Keratinocyte (primary cell): ENCODE results near the gene WDR77. TPM values are rescaled to one million over a fixed set of nuclear protein-coding genes. Genes with fewer than 3 reads are reported as not detected.

Source experiments
- DNase-seq: peaks from one replicate; pipeline ENCODE4 v3.0.0-alpha.2; 2011; ENCODE audit warnings: low read depth, missing footprints, low spot score
- FAIRE-seq: peaks from 2 replicates; lab custom pipeline; 2011; peaks lifted over from hg19 to GRCh38; lab: Jason Lieb, UNC
- H2AFZ ChIP-seq: 2 replicates; pipeline ENCODE4 v1.6.0; 2012; ENCODE audit warnings: low read length, control low read depth, inconsistent platforms; ENCODE audit not compliant: control insufficient read depth
- H3K27ac ChIP-seq: 2 replicates; pipeline ENCODE4 v1.5.1; 2011; ENCODE audit warnings: low read length; ENCODE audit not compliant: control insufficient read depth, insufficient read depth
- H3K27me3 ChIP-seq: 3 replicates; pipeline ENCODE4 v1.6.0; 2011; ENCODE audit warnings: low read length; ENCODE audit not compliant: control insufficient read depth, insufficient read depth; ENCODE audit errors: extremely low read depth
- H3K36me3 ChIP-seq, 2 experiments: 2 replicates in 1 of 2; 3 replicates in 1 of 2; pipeline ENCODE4 v1.5.1; 2011; ENCODE audit warnings: low read length in 2 of 2, mild to moderate bottlenecking in 1 of 2; ENCODE audit not compliant: control insufficient read depth in 2 of 2, insufficient read depth in 2 of 2; ENCODE audit errors: extremely low read depth in 1 of 2
- H3K4me1 ChIP-seq: 3 replicates; pipeline ENCODE4 v1.5.1; 2011; ENCODE audit warnings: low read length; ENCODE audit not compliant: control insufficient read depth, insufficient read depth; ENCODE audit errors: extremely low read depth
- H3K4me2 ChIP-seq: 3 replicates; pipeline ENCODE4 v1.6.0; 2011; ENCODE audit warnings: low read depth, low read length; ENCODE audit not compliant: control insufficient read depth, insufficient read depth; ENCODE audit errors: extremely low read depth
- H3K4me3 ChIP-seq, 3 experiments: fragments of 200-600 bp in 1 of 3; sonication (generic) in 1 of 3; 2 replicates in 2 of 3; 3 replicates in 1 of 3; pipeline ENCODE4 v1.5.1; 2011 to 2016; ENCODE audit warnings: low read length in 3 of 3, mild to moderate bottlenecking in 3 of 3, control low read depth in 2 of 3, inconsistent platforms in 1 of 3, low read depth in 1 of 3, mixed read lengths in 1 of 3, mixed run types in 1 of 3, moderate library complexity in 1 of 3; ENCODE audit not compliant: control insufficient read depth in 2 of 3, insufficient read depth in 2 of 3; ENCODE audit errors: extremely low read depth in 1 of 3
- H3K79me2 ChIP-seq: 2 replicates; pipeline ENCODE4 v1.6.0; 2012; ENCODE audit warnings: low read length; ENCODE audit not compliant: control insufficient read depth, insufficient read depth
- H3K9ac ChIP-seq: 3 replicates; pipeline ENCODE4 v1.6.0; 2011; ENCODE audit warnings: low read length; ENCODE audit not compliant: control insufficient read depth, insufficient read depth; ENCODE audit errors: extremely low read depth
- H3K9me1 ChIP-seq: 3 replicates; pipeline ENCODE4 v1.6.0; 2011; ENCODE audit warnings: low read length; ENCODE audit not compliant: control insufficient read depth, insufficient read depth; ENCODE audit errors: extremely low read depth
- H3K9me3 ChIP-seq: 2 replicates; pipeline ENCODE4 v1.5.1; 2012; ENCODE audit warnings: low read depth, low read length; ENCODE audit not compliant: control insufficient read depth
- H4K20me1 ChIP-seq: 3 replicates; pipeline ENCODE4 v1.6.0; 2011; ENCODE audit warnings: low read length; ENCODE audit not compliant: control insufficient read depth, insufficient read depth; ENCODE audit errors: extremely low read depth
- EZH2 ChIP-seq: IDR thresholded peaks from one replicate; pipeline ENCODE4 v1.6.1; 2012; ENCODE audit warnings: inconsistent platforms, mild to moderate bottlenecking, low read length, moderate library complexity
- dilution Hi-C: fragments of 300-500 bp; cut with MboI; formaldehyde crosslinking; loops from one replicate; pipeline ENCODE4 v1.7.0; 2020; ENCODE audit warnings: low sequenced_read_pairs; ENCODE audit not compliant: extremely low pct_ligation_motif_present
- polyA plus RNA-seq, 5 experiments: library from polyadenylated mRNA; depleted of rRNA in 3 of 5; stranded (reverse) in 3 of 5; stranded (forward) in 1 of 5; unstranded in 1 of 5; fragments of >200 nt; gene quantifications; 1 replicate in 1 of 5; 2 replicates in 3 of 5; 3 replicates in 1 of 5; pipeline versions ENCODE4 v1.2.1 to v1.2.3, GENCODE V29; 2011 to 2012; ENCODE audit warnings: missing spikeins in 2 of 5, low read depth in 1 of 5, low replicate concordance in 1 of 5
- TF ChIP-seq, protein P1 (sequence below), 3 experiments: IDR thresholded peaks in 1 of 3; conservative IDR thresholded peaks in 1 of 3; optimal IDR thresholded peaks in 1 of 3; 2 replicates in 2 of 3; 3 replicates in 1 of 3; pipeline versions ENCODE3 to v1.5.1; 2011; ENCODE audit warnings: low read length in 3 of 3, mild to moderate bottlenecking in 3 of 3, moderate library complexity in 2 of 3, control low read depth in 1 of 3, inconsistent platforms in 1 of 3; ENCODE audit not compliant: insufficient read depth in 2 of 3; ENCODE audit errors: extremely low read depth in 1 of 3

WDR77 gene
- polyA plus RNA-seq, 1 donor (not counting 4 experiments of a cell fraction or from before 2014, with no cell fraction given): 110 TPM

DNA sequence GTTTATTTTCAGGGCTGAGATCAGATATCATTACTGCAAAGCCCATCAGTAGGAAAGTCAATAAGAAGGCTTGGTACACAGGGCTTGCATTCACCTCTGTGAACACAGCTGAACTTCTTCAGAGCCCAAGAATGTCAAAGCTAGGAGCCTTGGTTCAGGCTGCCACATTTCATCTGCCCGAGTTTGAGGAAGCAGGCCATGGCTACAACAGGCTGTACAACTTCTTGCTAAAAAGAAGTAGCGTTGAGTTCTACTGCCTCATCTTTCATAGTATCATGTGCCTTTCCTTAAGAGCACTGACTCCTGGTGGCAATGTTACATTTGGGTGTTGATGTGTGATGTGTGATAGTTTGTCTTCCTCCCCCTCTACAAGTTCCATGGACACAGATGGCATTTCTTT is 34.8 kb upstream of the WDR77 start:
- Histone ChIP-seq H3K27ac (no peak overlapping the region), H3K36me3 (no peaks in the 10 kb centered on the region), H2AFZ (no peak overlapping the region), H4K20me1 (no peaks in the 10 kb centered on the region), H3K4me2 (no peak overlapping the region), H3K4me1 (no peaks in the 10 kb centered on the region), H3K27me3 (peaks cover 6% of the 10 kb centered on the region), H3K4me3 (no peak overlapping the region), H3K9me1 (no peaks in the 10 kb centered on the region), H3K79me2 (no peaks in the 10 kb centered on the region), H3K9ac (no peak overlapping the region), H3K9me3 (no peaks in the 10 kb centered on the region)
- no peak for FAIRE-seq
- DNase-seq: no peak
- dilution Hi-C loops: no loop called here
- TF ChIP-seq, protein P1, sequence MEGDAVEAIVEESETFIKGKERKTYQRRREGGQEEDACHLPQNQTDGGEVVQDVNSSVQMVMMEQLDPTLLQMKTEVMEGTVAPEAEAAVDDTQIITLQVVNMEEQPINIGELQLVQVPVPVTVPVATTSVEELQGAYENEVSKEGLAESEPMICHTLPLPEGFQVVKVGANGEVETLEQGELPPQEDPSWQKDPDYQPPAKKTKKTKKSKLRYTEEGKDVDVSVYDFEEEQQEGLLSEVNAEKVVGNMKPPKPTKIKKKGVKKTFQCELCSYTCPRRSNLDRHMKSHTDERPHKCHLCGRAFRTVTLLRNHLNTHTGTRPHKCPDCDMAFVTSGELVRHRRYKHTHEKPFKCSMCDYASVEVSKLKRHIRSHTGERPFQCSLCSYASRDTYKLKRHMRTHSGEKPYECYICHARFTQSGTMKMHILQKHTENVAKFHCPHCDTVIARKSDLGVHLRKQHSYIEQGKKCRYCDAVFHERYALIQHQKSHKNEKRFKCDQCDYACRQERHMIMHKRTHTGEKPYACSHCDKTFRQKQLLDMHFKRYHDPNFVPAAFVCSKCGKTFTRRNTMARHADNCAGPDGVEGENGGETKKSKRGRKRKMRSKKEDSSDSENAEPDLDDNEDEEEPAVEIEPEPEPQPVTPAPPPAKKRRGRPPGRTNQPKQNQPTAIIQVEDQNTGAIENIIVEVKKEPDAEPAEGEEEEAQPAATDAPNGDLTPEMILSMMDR (optimal IDR thresholded peaks at IDR 0.05 in 1 of 3, IDR thresholded peaks at IDR 0.05 in 1 of 3, conservative IDR thresholded peaks at IDR 0.05 in 1 of 3; ENCODE audit: extremely low read depth in 1 of 3, insufficient read depth in 2 of 3, low read length in 3 of 3): no peak
- no peak for TF ChIP-seq EZH2

DNA sequence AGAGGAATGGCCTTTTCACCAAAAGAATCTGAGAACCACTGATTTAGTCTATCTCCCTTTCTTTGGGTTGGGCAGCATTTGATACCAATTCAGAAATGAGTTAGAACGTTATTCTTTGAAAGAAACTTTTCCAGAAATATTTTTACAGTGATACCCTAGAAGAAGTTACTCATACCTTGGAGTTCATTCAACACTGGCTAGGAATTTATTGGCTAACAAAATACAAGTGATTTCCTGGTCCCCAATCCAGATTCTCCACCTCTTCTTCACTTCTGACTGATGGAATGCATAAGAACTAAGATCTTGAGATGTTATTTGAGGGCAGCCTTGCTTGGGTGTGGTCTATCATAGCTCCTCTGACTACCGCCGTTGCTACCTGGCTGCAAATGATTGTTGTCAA is 34.1 kb upstream of the WDR77 start:
- DNase-seq (no peak), FAIRE-seq (no peak)
- Histone ChIP-seq H3K4me3 (no peak overlapping the region), H3K36me3 (no peaks in the 10 kb centered on the region), H2AFZ (no peak overlapping the region), H3K4me1 (no peaks in the 10 kb centered on the region), H4K20me1 (no peaks in the 10 kb centered on the region), H3K9me3 (no peaks in the 10 kb centered on the region), H3K9ac (no peak overlapping the region), H3K27ac (no peak overlapping the region), H3K9me1 (no peaks in the 10 kb centered on the region), H3K4me2 (no peak overlapping the region), H3K79me2 (no peaks in the 10 kb centered on the region), H3K27me3 (no peaks in the 10 kb centered on the region)
- TF ChIP-seq, protein P1 (optimal IDR thresholded peaks at IDR 0.05 in 1 of 3, IDR thresholded peaks at IDR 0.05 in 1 of 3, conservative IDR thresholded peaks at IDR 0.05 in 1 of 3; ENCODE audit: extremely low read depth in 1 of 3, insufficient read depth in 2 of 3, low read length in 3 of 3): no peak
- no peak for TF ChIP-seq EZH2
- dilution Hi-C loops: no loop called here
